Right renal pelvis (tissue), 4 donors: ENCODE measurements around the gene NEDD4L. TPM values are rescaled to one million over a fixed set of nuclear protein-coding genes. Genes with fewer than 3 reads are reported as not detected.

ENCODE experiments used
- DNase-seq, 4 donors: peaks; one replicate each; pipeline ENCODE4 v3.0.0-alpha.2; 2013; ENCODE audit warnings: low read depth in 4 of 4, low spot score in 3 of 4, missing footprints in 1 of 4
- polyA plus RNA-seq, 4 donors: library from polyadenylated mRNA; unstranded; fragments of 120-200 nt; gene quantifications; one replicate each; pipeline ENCODE4 v1.2.1, GENCODE V29; 2013; ENCODE audit not compliant: insufficient read length in 4 of 4

The NEDD4L gene
- polyA plus RNA-seq, 4 donors: 108 to 168 (median 130) TPM

- no peak for DNase-seq
Observed at GRCh38 chr18:58026395-58026794, 17.6 kb upstream of the NEDD4L start.

- no peak for DNase-seq
Observed at GRCh38 chr18:58026857-58027256, 17.2 kb upstream of the NEDD4L start.

DNA sequence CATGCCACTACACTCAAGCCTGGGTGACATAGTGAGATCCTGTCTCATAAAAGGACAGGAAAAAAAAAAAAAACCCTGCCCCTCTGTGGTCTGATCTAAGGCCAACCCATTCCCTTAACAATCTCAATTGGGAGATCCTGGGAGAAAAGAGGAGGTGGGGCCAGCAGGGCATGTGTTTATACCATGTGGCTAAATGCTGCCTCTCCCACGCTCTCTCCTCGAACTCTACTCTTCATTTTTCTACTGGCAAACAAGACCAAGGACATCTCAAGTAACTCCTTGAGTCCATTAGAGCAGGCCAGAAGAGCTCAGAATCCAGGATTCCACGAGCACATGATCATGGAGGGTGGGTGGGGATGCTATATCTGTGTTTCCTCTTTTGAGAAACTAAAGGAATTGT, 16.7 kb upstream of the NEDD4L start:
- DNase-seq: no peak

DNA sequence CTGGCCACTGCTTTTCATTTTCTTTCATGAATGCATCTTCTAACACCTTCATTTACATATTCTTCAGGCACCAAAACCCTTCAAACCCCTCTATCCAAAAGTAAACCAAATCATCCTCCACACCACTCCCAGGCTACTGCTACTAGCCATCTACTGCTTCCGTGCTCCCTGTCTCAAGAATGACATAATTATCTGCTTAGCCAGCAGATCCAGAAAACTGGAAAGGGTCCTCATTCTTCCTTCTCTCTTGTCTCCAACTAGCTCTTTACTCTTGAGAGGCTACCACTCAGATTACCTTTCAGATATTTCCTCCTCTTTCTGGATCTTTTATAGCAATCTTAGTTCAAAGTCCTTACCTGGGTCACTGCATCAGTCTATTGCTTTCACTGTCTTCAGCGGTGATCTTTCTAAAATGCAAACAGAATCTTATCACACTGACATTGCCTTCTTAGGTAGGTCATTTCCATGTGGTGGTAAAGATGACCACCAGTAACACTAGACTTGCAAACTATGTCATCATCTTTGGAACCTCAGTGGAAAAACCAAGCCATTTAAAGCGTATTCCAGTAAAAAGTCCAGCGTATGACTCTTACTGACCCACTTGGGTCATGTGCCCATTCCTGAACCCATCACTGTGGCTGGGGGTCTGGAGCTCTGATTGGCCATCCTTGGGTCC, 15.8 kb upstream of the NEDD4L start:
- DNase-seq: no peak

DNA sequence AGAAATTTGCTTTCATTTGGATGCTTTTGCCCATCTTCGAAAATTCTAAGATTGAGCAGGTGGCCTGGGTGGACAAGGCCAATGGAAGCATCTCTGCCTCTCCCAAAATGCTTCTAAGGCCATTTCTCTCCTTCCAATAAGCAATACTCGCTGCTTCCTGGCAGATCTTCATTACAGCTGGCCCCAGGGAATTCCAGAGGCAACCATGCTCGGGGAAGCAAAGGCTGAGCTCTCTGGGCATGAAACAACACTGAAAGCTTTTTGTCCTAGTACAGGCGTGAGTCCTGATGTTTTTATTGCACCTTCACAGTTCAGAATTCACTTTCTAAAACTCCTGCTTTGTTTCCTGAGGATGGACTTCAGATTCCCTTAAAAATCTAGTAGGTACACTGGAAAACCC, 11.8 kb upstream of the NEDD4L start:
- no peak for DNase-seq

DNA sequence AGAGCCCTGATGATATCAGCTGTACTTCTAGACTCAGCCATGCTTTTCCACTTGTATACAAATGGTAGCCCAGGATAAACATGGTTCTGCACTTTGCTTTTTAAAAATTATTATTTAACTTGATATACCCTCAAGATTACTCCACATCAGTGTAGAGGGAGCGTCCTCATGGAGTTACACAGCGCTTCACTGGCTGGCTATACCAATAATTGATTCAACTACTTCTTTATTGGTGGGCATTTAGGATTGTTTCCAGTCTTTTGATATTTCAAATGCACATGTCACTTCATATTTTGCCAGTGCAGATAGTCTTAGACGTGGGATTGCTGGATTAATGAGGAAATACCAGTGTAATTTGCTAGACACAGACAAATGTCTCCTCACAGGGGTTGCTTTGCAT, 10.8 kb upstream of the NEDD4L start:
- DNase-seq: no peak

DNA sequence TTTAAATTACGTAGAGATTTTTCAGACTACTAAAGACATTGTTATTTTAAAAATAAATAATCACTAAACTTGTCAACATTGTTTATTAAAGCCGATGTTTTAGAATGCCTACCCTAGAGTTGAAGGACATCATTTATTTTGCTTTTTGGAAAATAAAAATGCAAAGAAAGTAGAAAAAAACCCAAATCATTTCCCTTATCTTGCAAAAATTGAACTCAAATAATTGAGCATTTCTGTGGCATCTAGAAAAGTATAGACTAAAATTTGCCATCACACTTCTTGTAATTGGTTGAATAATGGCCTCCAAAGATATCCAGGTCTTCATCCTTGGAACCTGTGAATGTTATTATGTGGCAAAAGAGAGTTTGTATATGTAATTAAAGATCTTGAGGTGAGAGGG, 9.7 kb upstream of the NEDD4L start:
- no peak for DNase-seq

DNA sequence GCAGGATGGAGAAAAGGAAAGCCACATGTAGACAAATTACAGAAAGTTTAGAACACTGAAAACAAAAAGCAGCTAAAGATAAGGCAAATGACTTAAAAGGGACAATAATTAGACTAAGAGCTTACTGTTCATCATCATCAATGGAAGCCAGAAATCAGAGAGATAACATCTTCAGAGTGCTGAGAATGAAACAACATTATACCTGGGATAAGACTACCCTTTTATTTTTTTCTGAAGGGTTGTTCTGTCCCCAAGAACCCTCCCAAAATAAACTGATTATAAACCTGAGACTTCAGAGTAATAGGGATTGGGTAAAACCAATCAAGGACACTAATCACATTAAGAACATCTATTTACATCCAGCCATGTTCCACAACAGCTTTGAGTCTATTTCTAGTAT, 6.9 kb upstream of the NEDD4L start:
- no peak for DNase-seq

GRCh38 chr18:58038063-58038462, 6.0 kb upstream of the NEDD4L start:
- no peak for DNase-seq

DNA sequence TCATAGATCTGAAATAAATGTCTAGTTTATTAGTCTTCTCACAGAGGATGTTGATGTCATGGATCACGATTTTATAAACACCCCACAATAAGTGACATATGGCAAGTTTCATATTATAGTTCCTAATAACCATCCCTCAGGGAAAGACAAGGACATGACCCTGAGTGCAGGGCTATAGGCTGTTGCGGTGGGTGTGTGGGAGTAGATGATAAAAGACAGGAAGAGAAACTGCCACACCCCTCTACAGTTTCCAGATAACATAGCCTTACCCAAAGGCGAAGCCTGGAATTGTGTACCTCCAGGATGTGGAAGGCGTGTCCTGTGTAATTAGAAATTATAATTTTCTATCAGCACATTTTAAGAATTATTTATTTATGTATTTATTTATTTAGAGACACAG, 2.4 kb upstream of the NEDD4L start:
- no peak for DNase-seq

- no peak for DNase-seq
Observed at GRCh38 chr18:58042826-58043490, 1.1 kb upstream of the NEDD4L start.

GRCh38 chr18:58044370-58045241, 580 bp downstream of the NEDD4L start:
- peak in 1 of 4 donors; percentile 43 for DNase-seq

- DNase-seq: peak in 1 of 4 donors; percentile 51
Observed at GRCh38 chr18:58045242-58046092, 1.4 kb downstream of the NEDD4L start.

DNA sequence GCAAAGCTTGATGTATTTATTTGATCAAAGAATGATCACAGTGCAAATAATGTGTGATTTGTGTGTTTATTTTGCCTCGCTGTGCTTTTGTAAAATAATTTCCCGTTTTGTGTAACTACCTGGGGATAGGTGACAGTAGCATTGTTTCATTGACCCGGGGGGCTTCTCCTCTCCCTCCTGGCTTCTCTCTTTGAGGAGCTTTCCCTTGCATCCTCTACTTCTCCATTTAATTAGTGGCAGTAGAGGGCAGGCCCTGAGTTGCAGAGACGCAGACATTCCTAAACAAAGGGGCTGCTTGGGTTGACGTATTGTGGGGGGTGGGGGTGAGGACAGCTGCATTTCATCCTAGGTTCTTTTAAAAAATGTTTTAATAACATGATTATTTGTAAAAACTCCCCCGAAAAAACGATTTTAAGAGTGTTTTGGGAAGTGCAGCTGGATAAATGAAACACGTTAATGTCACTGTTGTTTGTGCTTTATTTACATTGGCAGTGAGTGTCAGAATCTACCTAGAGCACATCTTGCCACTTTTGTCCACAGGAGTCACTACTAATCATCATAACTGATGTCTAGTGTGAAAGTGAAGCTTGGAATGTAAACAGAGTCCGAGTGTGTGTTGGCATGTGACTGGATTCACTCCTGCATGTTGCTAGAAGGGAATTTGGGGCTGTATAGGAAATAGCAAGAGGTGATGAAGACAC, 2.2 kb downstream of the NEDD4L start:
- no peak for DNase-seq

GRCh38 chr18:58046794-58047555, 2.9 kb downstream of the NEDD4L start:
- DNase-seq: no peak

DNA sequence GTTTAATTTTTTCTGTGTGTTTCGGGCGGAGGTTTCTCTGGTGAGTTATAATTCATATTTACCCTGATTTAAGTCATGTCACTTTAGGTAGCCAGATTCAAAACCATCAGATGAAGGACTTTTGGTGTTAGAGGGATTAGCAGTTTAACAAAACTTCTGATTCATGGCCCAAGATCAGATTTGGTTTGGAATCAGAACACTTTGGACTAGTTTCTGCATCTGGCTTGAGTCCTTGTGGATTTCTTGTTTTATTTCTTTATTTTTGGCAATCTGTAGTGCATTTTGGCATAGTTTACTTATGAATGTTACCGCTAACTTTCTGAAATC, 3.5 kb downstream of the NEDD4L start:
- DNase-seq: no peak

GRCh38 chr18:58048081-58048642, 4.1 kb downstream of the NEDD4L start:
- no peak for DNase-seq

DNA sequence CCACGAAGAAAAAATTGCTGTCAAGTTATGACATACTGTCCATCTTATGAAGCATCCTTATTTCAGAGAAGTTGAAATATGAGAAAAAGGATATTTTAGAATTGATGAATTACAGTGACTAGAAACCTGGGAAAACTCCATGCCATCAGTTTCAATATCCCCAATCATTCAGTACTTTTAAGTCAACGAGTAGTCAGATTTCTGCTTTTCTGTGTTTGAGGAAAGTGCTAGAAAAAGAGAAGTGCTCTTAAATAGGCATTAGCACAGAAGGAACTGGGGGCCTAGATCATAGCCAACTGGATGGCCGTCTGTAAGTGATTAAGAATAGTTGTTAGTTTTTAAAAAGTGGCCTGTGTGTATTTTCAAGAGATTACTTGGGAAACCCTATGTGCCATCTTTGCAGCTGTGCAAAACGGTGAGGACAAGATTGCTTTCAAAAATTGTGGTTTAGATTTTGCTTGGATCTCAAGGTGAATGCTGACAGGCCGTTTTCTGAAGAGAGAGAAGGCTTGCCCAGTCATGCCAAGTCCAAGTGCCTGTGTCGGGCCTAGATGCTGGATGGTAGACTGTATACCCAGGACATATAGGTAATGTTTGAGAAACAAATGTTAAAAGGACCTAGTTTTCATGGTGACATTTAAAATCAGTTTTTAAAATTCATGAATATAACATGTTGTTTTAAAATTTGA, 5.1 kb downstream of the NEDD4L start:
- no peak for DNase-seq
